HL-60 (cell line): ENCODE measurements around the gene SNCG.
"Not testable (repeated sequence)": the region's sequence is repeated elsewhere in the genome, so short reads cannot be mapped to it uniquely, and the experiment has no call there.

Experiments used
- DNase-seq, 2 experiments: peaks; one replicate each; pipeline ENCODE4 v3.0.0-alpha.2; 2010 to 2020; ENCODE audit warnings: low read depth in 1 of 2, low spot score in 1 of 2
- H3K27ac ChIP-seq: fragments of 250-450 bp; sonication (Bioruptor Pico); replicated peaks from 2 replicates; pipeline ENCODE4 v1.5.1; 2020; ENCODE audit warnings: mild to moderate bottlenecking, moderate library complexity
- H3K27me3 ChIP-seq: fragments of 250-450 bp; sonication (Bioruptor Pico); 2 replicates; pipeline ENCODE4 v1.5.1; 2021; ENCODE audit warnings: mild to moderate bottlenecking, moderate library complexity; ENCODE audit not compliant: insufficient read depth, poor library complexity, severe bottlenecking
- H3K4me3 ChIP-seq: replicated peaks from 2 replicates; pipeline ENCODE4 v1.5.1; 2011; ENCODE audit warnings: mild to moderate bottlenecking, control low read depth, low read length; ENCODE audit not compliant: insufficient read depth
- CTCF ChIP-seq: IDR thresholded peaks from one replicate; pipeline ENCODE4 v1.5.1; 2011; ENCODE audit warnings: low read length, control low read depth, inconsistent platforms; ENCODE audit not compliant: insufficient read depth
- GABPA ChIP-seq: IDR thresholded peaks from 2 replicates; pipeline ENCODE4 v1.6.1; 2012; ENCODE audit warnings: low read depth
- POLR2AphosphoS5 ChIP-seq: IDR thresholded peaks from 2 replicates; pipeline ENCODE4 v1.6.1; 2012; ENCODE audit warnings: low read depth
- REST ChIP-seq: IDR thresholded peaks from 2 replicates; pipeline ENCODE4 v1.6.1; 2012; ENCODE audit warnings: low read depth; ENCODE audit not compliant: insufficient replicate concordance
- SPI1 ChIP-seq: IDR thresholded peaks from 2 replicates; pipeline ENCODE4 v1.6.1; 2012; ENCODE audit warnings: low read depth, mild to moderate bottlenecking, borderline replicate concordance

Gene SNCG

DNA sequence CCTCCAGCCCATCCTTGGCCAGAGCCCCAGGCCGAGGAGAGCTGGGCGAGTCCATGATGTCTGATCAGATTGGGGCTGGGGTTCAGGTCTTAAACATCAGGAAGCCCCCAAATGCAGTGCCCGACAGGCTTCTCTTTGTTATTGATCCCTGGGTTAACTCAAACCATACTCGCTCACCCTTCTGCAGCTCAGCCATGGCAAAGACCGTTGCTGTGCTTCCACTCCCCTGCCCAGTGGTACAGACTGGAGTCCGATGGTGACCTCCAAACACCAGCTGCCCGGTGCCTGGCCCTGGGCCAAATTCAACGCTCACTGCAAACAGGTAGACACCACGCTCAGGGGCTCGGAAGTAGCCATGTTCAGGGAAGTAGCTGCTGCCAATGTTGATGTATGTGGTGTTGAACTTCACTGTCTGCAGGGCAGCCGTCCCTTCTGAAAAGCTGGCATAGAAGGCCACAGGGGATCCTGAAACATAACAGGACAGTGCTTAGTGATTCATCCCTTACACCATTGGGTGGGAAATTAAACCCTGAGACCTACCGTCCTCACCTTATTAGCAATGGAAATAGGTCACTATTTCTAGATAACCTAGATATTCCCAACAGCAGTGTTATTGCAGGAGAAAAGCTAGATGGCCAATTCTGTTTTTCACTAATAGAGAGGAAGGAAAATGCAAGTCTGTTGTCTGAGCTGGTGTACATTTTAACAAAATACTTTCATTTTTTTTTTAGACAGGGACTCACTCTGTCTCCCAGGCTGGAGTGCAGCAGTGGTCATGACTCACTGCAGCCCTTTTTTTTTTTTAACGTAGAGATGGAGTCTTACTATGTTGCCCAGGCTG is 21.5 kb upstream of the SNCG start:
- H3K27ac ChIP-seq = no peak overlapping the region
- H3K4me3 ChIP-seq = no peak overlapping the region
- no peak for DNase-seq

GRCh38 chr10:86937502-86938154 is 20.8 kb upstream of the SNCG start:
- no peak for DNase-seq
- Histone ChIP-seq H3K4me3 (no peak overlapping the region), H3K27me3 (no peaks in the 10 kb centered on the region), H3K27ac (no peak overlapping the region)
- TF ChIP-seq REST = no peak
- no peak for TF ChIP-seq SPI1
- TF ChIP-seq POLR2AphosphoS5 = no peak
- no peak for TF ChIP-seq GABPA
- TF ChIP-seq CTCF = no peak

More for the DNA sequence above, 21.5 kb upstream of the SNCG start:
- H3K27me3 ChIP-seq = no peaks in the 10 kb centered on the region
- TF ChIP-seq GABPA = no peak
- no peak for TF ChIP-seq SPI1
- TF ChIP-seq POLR2AphosphoS5 = no peak
- no peak for TF ChIP-seq REST
- no peak for TF ChIP-seq CTCF

DNA sequence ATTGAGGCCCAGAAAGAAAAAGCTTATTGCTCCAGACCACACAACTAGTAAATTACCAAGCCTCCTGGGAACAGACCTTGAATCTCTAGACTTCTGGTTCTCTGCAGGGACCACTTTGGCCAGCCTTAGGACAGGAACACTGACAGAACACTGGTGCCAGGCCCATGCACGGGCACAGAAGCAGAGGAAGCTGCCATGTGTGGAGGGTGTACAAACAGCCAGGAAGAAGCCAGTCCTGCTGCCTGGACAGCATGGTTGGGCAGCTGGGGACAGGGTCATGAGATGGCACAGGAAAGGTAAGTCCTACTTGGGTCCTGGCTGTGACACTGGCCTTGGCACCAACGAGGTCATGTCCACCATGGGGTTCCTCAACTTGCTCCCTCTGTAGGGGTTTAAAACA is 20.1 kb upstream of the SNCG start:
- Histone ChIP-seq H3K27ac (no peak overlapping the region), H3K27me3 (no peaks in the 10 kb centered on the region), H3K4me3 (no peak overlapping the region)
- TF ChIP-seq POLR2AphosphoS5 (no peak), SPI1 (no peak), GABPA (no peak), CTCF (no peak), REST (no peak)
- DNase-seq = no peak

DNA sequence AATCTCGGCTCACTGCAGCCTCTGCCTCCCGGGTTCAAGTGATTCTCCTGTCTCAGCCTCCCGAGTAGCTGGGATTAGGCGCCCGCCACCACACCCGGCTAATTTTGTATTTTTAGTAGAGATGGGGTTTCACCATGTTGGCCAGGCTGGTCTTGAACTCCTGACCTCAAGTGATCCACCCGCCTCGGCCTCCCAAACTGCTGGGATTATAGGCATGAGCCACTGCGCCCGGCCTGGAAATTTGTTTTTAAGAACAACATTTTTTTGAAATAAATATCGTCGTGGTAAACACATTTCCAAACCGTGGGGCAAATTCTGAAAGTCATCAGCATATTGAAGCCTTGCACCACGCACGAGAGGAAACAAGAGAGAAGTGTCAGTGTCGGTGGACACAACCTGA is 18.3 kb upstream of the SNCG start:
- not testable (repeated sequence) for H3K27ac ChIP-seq, H3K27me3 ChIP-seq, DNase-seq, H3K4me3 ChIP-seq
